ENCODE measurements around the gene HIVEP3.

HIVEP3 gene

DNA sequence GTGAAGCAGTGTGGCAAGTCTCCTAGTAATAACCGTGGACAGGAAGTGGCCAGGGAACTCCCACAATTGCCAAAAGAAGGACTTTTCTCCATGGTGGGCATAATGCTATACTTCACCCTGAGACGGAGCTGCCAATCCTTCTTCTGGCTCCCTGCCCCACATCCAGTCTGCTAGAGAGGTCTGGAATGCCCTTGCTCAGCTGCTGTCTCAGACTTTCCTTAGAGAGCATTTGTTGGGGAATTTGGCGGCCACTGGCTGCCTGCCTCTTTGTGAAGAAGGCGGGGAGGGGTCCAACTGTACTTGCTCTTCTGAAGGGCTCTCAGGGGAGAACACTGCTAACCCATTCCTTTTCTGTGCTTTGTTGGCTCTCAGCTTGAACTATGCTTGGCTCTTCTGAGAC is 310.5 kb downstream of the HIVEP3 start:
- DNase-seq = no peak

DNA sequence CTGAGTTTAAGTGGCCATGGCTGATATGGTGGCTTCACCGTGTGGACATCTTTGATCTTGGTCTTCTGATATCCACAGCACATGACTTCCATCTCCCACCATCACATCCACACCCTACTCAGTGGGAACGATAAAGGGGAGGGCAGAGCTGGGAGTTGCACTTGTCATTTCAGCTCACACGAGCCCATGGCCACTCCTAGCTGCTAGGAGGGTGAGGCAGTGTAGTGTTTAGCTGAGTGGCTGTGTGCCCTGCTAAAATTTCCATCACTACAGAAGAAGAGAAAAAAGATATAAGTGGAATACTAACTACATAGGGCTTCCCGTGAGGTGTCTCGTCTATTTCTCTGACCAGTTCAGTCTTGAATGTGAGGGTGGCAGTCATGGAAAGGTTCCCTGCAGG is 310.9 kb downstream of the HIVEP3 start:
- DNase-seq = no peak

DNA sequence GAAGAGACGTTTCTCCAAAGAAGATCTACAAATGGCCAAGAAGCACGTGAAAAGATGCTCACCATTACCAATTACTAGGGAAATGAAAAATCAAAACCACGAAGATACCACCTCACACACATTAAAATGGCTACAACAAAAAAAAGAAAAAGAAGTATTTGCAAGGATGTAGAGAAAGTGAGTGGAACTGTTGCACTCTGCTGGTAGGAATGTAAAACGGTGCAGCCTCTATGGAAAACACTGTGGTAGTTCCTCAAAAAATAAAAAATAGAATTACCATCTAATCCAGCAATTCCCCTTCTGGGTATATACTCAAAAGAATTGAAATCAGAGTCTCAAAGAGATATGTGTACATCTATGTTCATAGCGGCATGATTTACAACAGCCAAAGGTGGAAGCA is 318.8 kb downstream of the HIVEP3 start:
- no peak for DNase-seq

DNA sequence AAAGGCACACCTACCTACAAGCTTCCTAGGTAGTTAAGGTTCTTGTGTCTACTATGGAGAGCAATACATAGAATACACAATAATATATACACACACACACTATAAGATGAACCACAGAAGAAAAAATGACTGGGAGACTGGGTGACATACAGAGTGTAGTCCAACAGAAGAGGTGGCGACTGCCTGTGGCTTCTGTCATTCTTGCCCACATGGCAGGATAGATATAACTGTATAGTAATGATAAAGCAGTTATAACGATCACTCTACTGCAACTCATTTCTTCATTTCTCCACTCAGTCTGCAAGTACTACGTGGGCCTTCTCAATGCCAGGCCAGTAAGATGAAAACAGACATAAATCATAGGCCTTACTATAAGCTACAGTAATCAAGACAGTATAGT is 320.4 kb downstream of the HIVEP3 start:
- no peak for DNase-seq

DNA sequence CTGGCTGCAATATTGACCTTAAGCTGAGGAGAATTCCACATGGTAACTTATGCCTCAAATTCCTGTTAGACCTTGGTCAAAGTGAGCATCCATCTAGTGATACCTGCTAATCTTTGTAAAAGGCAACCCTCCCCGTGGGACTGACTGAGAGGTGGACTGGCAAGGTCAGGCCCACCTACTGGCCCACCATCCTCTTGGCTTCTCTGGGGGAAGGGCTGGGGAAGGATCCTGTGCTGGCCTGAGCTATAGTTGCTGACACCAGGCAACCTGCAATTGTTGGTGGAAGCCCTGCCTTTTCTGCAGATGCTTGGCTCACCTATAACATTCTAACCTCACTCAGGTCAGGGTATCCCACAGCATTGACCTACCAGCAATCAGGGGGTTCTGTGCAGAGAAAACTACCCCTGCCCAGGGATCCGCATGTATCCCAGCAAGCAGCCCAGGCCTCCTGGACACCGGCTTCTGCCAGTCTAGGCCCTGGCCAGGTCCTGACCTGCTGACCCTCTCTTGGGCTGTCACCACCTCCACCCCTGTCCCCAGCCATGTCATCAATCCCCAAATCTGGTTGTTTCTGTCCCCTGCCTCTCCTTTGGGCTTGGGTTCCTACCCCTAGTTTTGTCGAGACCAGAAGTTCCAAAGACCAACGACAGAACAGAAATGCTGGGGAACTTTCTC is 326.1 kb downstream of the HIVEP3 start:
- DNase-seq = no peak

DNA sequence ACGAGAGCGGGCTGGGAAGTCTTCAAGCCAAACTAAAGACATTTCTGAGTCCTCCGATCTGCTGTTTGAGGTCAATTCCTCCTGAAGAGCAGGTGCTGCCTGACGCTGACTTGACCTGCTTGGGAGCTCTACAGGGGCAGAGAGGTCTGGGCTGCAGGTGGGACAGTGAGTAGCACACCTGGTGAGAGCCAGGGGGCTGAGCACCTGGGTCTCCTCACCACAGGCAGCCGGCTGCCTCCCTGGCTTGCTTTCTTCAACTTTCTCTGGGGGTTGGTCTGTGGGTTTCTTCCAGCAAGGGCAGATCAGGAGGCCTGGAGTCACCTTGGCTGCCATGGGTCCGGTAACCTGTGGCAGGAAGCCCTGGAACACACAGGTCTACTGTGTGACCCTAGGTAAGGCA is 326.8 kb downstream of the HIVEP3 start:
- DNase-seq = no peak

DNA sequence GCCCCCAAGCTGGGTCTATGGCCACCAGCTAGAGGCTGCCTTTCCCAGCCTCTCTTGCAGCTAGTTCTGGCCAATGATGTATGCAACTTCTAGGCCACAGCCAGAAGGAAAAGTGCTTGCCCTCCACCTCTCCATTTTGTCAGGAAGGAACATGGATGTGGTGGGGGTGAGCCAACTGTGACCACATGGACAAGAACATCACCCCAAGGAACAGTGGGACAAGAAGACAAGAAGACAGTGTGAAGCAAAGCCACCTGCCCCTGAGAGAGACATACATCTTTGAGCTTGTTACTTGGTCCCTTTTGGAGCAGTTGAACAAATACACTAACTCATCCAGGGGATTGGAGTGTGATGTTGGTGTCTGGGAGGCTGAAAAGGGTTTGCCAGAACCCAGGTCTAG is 328.4 kb downstream of the HIVEP3 start:
- no peak for DNase-seq

DNA sequence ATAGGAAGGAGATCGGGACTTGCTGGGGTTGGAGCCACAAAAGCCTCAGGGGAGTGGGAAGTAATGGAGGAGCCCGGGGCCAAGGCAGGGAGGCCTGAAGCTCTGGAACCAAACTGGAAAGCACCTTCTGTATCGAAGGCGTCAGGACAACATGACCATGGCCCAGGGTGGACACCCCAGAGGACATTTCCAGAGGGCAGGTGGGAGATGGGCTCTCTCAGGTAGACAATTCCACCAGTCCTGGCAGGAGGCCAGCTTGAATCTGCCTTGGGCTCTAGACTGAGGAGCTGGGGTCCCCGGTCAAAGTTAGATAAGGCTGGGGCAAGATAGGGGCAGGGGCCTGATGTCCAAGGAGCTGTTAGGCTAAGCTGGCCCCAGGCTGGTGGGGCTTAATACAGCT is 329.3 kb downstream of the HIVEP3 start:
- no peak for DNase-seq

DNA sequence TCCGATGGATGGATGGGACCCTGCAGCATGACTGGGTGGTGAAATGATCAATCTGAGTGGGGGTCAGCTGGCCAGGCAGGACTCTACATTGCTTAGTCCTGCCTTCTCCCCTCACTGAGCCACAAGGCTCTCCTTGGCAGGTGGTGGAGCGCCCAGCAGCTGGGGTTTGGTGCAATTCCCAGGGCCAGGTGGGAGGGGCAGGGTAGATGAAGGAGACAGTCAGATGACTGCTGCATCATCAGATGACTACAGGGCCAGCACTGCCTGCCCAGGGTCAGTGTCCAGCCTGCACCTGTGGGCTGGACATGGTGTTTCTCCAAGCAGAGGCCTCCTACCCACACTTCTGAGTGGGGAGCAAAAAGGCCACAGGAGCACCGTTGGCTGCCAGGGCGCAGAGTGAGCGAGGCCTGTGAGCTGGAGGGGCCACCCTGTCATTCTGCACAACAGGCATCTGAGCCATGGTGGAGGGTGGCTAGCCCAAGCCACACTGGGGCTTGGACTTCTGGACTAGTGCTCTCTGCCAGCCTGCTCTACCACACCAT is 330.3 kb downstream of the HIVEP3 start:
- no peak for DNase-seq

DNA sequence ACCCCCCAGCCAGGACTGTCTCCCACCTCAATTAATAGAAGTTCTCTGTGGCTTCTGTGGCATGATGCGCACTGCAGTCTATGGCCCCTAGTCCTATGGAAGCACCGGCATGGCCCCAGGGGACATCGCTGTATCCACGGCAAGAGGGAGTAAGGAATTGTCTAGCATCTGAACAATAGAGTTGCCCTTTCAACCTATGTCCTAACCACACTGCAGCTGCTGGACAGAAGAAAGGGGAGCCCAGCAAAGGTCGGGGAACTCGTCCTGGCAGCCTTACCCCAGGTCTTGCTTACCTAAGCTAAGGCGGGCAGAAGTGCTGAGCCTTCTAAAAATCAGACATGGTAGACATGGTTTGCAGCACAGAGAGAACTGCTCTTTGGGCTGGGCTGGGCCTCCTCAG is 330.9 kb downstream of the HIVEP3 start:
- no peak for DNase-seq

DNA sequence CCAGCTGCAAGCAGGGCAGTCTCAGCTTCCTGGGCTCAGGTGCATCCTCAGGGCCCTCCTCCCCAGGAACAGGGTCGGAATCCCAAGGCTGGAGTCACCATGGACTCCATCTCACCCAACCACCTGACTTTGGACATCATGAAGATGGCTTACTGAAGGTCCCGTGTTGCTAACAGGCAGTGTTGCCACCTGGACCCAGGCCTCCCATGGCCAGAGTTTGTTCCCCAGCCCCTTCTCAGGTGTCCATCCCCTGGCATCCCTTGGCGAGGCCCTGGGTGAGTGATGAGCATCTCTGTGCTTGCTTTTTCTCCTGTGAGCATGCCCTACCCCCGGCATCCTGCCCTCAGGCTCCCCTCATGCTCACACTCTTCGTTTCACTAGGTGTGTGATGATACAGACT is 332.5 kb downstream of the HIVEP3 start:
- no peak for DNase-seq

DNA sequence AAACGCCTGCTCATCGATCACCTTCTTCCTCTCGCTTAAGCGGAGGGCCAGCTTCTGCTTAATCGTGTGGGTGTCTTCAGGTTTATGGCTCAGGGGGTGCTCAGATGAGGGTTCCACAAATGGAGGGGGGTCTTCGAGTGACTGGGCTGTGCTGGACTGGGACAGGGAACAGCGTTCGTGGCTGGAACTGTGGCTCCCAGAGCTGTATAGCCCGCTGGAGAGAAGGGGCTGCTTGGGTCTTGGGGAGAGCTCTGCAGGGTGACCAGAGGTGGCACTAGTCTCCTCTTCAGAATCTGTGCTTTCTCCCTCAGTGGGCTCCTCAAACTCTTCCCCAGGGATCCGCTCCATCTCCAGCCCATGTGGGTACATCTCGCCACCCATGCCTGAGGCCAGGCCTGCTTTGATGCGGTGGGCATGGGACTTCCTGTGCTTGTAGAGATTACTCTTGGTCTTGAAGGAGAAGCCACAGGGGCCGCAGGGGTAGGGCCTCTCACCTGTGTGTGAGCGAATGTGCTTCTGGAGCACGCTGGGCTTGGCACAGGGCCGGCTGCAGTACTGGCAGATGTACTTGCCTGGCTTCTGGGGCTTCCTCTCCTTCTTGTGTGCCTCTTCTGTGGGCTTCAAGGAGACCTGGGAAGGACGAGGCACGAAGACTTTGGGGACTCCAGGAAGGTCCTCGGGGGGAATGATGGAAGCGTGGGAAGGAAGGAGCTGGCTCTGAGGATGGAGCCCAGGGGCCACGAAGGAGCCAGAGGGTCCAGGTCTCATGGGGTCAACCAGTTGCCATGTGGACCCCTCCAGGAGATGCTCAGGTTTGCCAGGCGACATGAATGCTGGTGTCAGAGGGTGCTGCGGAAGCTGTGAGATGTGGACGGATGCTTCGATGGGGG is 334.8 kb downstream of the HIVEP3 start:
- no peak for DNase-seq

DNA sequence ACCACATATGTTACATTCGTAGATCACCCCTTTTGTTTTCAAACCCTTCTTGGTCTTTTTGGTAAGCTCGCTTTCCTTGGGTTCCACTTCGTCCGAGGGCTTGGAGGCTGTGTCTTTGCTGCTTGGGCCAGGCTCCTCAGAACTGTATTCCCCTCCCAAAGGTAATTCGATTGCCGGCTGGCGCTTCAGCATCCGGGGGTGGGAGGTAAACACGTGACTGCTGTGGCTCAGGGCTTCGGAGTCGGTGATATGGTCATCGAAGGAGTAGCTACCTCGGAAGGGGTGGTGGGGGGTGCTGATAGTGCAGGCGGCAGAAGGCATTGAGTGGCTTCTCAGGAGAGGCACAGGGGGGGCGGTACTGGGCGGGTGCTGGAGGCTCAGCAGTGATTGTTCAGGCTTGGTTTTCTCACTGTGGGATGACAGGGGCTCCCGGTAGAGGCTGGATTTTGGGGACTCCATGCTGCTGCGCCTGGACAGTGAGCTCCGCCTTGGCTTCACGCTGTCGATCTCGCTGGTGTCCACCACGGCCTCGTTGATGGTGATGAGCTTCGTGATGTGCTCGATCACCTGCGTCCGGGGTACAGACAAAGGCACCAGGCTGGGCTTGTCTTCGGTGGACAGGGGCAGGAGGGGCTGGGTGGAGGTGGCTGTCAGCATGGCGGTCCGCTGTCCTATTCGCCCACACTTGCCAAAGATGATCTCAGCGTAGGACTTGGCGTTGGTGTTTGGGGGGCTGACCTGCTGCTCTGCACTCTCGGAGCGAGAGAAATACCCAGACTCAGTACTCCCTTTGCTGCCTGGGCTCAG is 335.7 kb downstream of the HIVEP3 start:
- no peak for DNase-seq

DNA sequence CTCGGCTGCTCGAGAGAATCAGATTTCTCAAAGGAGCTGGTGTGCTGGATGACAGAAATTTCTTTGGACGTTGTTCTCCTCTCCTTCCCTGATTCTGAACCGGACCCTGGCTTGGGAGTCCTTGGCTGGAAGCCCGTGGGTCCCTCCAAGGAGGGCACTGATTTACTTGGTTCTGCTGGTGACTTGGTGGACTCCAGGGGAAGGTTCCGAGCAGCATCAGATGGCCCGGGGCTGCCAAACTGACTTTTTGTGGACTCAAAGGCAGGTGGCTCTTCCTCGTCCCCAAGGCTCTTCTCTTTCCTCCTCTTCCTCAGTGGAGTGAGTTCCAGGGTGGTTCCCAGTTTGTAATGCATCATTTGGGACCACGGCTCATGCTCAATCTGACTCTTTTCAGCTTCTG is 336.4 kb downstream of the HIVEP3 start:
- DNase-seq = no peak

DNA sequence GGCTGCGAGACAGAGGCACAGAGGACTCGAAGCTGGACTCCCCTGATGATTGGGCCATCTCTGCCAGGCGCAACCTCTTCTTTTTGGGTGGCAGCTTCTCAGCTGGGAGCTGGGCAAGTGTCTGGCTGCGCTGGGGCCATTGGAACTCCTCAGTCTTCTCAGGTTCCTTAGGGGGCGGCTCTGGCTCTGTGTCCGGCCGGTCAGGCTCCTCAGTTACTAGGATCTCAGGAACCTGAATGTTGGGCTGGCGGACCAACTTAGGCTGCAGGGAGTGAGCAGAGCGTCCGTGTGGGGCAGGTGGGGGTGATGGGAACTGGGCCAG is 336.8 kb downstream of the HIVEP3 start:
- no peak for DNase-seq

DNA sequence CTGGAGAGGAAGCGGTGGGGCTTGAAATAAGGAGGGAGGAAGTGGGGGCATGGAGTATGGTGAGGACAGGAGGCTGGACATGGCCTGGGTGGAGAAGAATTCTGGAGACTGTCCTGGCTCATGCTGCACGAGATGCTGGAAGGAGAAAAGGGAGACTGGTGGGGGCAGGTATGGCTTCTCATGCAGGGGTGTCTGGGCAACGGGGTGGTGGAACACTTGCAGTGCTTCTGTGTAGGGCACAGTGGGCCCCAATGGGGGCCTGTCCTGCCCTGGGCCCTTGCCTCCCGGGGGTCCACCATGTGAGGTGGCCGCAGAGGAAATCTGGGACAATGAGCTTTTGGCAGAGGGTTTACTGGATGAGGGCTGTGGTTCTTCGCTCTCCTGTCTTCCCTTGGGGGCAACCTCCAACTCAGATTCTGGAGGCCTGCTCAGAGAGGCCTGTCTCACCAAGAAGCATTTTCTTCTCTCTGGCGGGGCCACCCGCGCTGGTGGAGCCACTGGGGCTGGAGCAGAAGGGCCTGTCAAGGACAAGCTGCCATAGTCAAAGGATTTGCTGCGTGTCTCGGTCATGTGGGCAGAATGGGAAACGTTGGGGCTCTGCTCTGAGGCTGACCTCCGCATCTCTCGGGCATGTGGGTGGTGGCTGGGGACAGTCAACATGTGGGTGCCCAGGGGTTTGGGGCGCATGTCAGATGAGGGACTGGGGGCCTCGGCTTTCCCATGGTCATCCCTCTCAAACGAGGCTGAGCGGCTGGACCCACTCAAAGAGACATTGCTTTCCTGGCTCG is 337.3 kb downstream of the HIVEP3 start:
- no peak for DNase-seq

DNA sequence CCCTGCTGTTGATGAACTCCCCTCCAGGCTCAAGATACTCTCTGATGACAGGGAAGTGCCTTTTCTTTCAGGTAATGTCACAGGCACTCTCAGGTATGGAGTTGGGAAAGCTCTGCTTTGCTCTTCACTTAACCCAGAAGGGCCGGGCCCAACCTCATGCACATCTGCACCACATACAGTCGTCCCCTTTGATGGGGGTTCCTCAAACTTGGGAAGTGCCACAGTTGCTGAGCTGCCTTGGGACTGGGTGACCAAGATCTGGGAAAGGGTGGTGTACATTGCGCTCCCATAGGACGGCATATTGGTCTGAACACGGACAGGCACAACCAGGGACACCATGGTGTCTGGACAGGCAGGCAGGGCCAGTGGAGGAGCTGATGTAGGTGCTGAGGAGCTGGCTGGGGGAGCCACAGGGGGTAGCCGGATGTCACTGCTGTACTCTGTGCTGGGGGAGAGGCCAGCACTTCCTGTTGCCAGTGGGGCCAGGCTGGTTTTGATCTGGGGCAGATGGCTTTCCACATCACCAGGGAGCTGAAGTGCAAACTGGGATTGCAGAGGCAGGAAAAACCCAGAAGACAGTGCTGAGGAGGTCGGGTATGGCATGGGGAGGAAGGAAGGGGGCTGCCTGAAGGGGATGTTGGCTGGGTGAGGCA is 338.1 kb downstream of the HIVEP3 start:
- DNase-seq = no peak

DNA sequence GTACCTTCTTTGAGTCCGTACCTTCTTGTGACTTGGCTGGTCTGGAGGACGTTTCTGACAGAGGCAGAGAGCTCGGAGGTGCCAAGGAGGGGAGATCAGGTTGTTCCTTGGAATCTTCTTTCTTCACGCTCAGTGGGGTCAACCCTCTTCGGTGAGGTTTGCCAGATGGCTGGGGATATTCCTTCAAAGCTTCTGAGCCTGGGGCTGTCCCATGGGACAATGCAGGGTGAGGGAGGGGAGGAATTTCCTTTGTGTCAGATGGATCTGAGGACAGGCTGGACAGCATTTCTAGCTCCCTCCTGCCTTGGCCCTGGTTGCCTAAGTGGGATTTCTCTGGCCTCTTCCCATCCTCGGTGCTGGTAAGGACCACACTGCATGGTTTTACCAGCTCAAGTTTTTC is 338.7 kb downstream of the HIVEP3 start:
- no peak for DNase-seq

DNA sequence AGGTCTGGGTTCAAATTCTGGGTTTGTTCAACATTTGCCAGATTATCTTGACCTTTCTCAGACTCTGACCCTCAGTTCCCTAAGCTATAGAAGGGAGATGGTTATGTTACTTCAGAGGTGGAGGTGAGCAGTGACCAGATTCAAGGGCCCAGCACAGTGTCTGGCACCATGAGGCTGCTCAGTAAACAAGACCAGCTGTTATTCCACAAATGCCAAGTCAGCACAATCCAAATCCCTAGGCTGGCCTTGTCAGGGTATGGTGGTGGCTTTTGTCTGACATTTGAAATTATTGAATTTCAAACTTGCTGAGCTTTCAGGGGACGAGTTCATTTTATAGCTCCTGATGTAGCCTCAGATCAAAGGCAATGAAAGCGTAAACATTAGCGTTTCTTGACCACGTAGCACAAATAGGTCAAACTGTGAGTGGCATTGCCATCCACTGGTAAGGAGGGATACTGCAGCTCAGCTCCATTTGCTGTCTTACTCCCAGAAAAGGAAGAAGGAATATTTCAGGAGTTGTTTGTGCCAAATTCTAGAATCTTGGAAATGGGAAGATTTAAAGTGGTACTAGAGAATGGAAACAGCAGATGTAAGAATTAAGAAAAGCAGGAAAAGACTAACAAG is 339.9 kb downstream of the HIVEP3 start:
- DNase-seq = no peak

DNA sequence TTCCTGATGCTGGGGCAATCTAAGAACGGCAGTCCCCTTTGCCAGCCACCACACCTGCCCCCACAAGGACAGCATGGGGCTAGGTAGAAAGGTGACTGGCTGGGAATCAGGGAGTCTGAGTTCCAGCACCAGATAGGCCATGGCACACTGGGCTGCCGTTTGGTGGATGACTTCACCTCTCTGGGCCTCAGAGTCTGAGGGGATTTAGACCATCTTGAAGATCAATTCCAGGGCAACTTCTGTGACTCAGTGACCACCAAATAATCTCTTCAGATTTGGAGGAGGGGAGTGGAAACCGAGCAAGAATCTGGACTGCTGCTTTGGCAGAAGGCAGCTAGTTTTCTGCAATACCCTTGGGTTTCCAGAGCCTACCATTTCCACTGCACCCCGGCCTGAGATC is 342.1 kb downstream of the HIVEP3 start:
- DNase-seq = no peak

DNA sequence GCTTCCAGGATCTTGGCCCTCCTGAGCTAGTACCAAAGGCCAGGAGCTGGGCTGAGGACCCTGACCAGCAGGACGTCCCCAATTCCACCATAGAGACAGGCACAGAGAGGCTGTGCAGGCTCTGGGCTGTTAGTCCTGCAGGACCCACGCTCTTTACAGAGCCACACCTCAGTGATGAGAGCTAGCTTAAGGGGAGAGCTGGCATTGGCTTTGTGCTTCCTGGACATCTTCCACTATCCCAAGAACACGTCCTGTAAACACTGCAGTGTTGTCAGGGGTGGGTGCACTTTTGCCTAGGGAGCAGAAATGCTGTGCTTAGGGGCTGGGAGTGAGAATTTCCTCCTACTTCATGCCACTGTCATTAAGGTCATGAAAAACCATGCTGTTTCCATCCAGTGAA is 342.5 kb downstream of the HIVEP3 start:
- DNase-seq = no peak

DNA sequence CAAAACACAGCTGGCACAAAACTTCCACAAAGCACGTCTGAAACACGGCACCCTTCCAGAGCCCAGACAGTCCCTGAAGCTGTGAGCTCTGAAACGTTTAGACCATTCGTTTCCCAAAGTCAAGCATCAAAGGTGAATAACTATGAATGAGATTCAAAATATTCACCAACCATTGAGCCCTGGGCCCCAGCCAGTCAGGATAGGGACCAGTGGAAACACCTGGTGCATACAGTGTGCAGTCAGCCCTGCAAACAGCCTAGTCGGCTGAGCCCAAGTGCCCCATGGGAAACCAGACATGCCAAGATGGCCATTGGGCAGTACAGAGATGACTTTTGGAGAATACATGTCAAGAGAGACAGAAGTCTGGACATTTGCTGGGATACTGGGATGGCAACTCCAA is 343.9 kb downstream of the HIVEP3 start:
- no peak for DNase-seq

Data from stimulated activated CD4-positive, alpha-beta T cell treated with anti-CD3 and anti-CD28 coated beads, Interleukin-4, amount 100 ng/mL, for 1 hour (primary cell).